Measurements from ENCODE around the gene ABCA2.
"Not testable (repeated sequence)": the region's sequence is repeated elsewhere in the genome, so short reads cannot be mapped to it uniquely, and the experiment has no call there.

ABCA2 gene

GRCh38 chr9:137048655-137049543, 20.9 kb upstream of the ABCA2 start:
- DNase-seq (ENCODE audit: low read depth in 1 of 2, low spot score in 1 of 2), result no peak

GRCh38 chr9:137046088-137046787, 18.2 kb upstream of the ABCA2 start, which contains the start of gene NPDC1:
Gene NPDC1 (minus strand): TSS chr9:137046177. CDS start chr9:137045989, 188 bp downstream.
- DNase-seq (ENCODE audit: low read depth in 1 of 2, low spot score in 1 of 2), result peak; percentile 56 to 69

- no peak for DNase-seq (ENCODE audit: low read depth in 1 of 2, low spot score in 1 of 2)
These were observed 17.5 kb upstream of the ABCA2 start for GRCh38 chr9:137045294-137046087.

- no peak for DNase-seq (ENCODE audit: low read depth in 1 of 2, low spot score in 1 of 2)
These were observed 16.6 kb upstream of the ABCA2 start for GRCh38 chr9:137044502-137045177.

- no peak for DNase-seq (ENCODE audit: low read depth in 1 of 2, low spot score in 1 of 2)
These were observed 16.0 kb upstream of the ABCA2 start for GRCh38 chr9:137044037-137044436.

- DNase-seq (ENCODE audit: low read depth in 1 of 2, low spot score in 1 of 2), result no peak
These were observed 15.0 kb upstream of the ABCA2 start for GRCh38 chr9:137042751-137043727.

- DNase-seq (ENCODE audit: low read depth in 1 of 2, low spot score in 1 of 2), result no peak
These were observed 13.1 kb upstream of the ABCA2 start for GRCh38 chr9:137041124-137041523.

GRCh38 chr9:137040568-137040967, 12.5 kb upstream of the ABCA2 start:
- no peak for DNase-seq (ENCODE audit: low read depth in 1 of 2, low spot score in 1 of 2)

GRCh38 chr9:137039611-137040366, 11.8 kb upstream of the ABCA2 start:
- no peak for DNase-seq (ENCODE audit: low read depth in 1 of 2, low spot score in 1 of 2)

- no peak for DNase-seq (ENCODE audit: low read depth in 1 of 2, low spot score in 1 of 2)
These were observed 10.9 kb upstream of the ABCA2 start for GRCh38 chr9:137038916-137039315.

GRCh38 chr9:137037483-137037882, 9.4 kb upstream of the ABCA2 start:
- no peak for DNase-seq (ENCODE audit: low read depth in 1 of 2, low spot score in 1 of 2)

GRCh38 chr9:137037035-137037434, 9.0 kb upstream of the ABCA2 start:
- no peak for DNase-seq (ENCODE audit: low read depth in 1 of 2, low spot score in 1 of 2)

- DNase-seq (ENCODE audit: low read depth in 1 of 2, low spot score in 1 of 2), result no peak
These were observed 7.9 kb upstream of the ABCA2 start for GRCh38 chr9:137035937-137036336.

GRCh38 chr9:137035507-137035834, 7.4 kb upstream of the ABCA2 start:
- no peak for DNase-seq (ENCODE audit: low read depth in 1 of 2, low spot score in 1 of 2)

- DNase-seq (ENCODE audit: low read depth in 1 of 2, low spot score in 1 of 2), result peak; percentile 72 to 81
These were observed 6.9 kb upstream of the ABCA2 start for GRCh38 chr9:137034709-137035506.

GRCh38 chr9:137034039-137034708, 6.1 kb upstream of the ABCA2 start:
- DNase-seq (ENCODE audit: low read depth in 1 of 2, low spot score in 1 of 2), result no peak

- not testable (repeated sequence) for DNase-seq (ENCODE audit: low read depth in 1 of 2, low spot score in 1 of 2)
These were observed 5.4 kb upstream of the ABCA2 start for GRCh38 chr9:137033481-137033880.

GRCh38 chr9:137032858-137033257, 4.8 kb upstream of the ABCA2 start:
- no peak for DNase-seq (ENCODE audit: low read depth in 1 of 2, low spot score in 1 of 2)

Measured in stimulated activated CD4-positive, alpha-beta T cell treated with anti-CD3 and anti-CD28 coated beads, Interleukin-15, amount 100 ng/mL, for 1 hour (primary cell).